Endothelial cell of umbilical vein (primary cell): Measurements from ENCODE around the gene AZGP1. TPM values are rescaled to one million over a fixed set of nuclear protein-coding genes. Genes with fewer than 3 reads are reported as not detected.

ENCODE experiments used
- BruUV-seq: library from RNA; stranded (reverse); fragments of 400-500 nt; replicated peaks from 2 replicates; lab custom pipeline; 2021; lab: Mats Ljungman, UMichigan
- CTCF ChIA-PET: fragments of 300-600, 350-600 bp; sonication (Branson Sonifier 250); formaldehyde crosslinking; loops from one replicate; lab custom pipeline; 2021; ENCODE audit warnings: antibody characterized with exemption, inconsistent platforms; lab: Charles Lee
- POLR2A ChIA-PET: fragments of 300-600, 350-600 bp; sonication (Branson Sonifier 250); formaldehyde crosslinking; loops from one replicate; lab custom pipeline; 2021; ENCODE audit warnings: antibody characterized with exemption, inconsistent platforms; lab: Charles Lee
- DNase-seq: peaks from one replicate; pipeline ENCODE4 v3.0.0-alpha.2; 2011; ENCODE audit warnings: low read depth, low spot score
- FAIRE-seq: peaks from 2 replicates; lab custom pipeline; 2011; peaks lifted over from hg19 to GRCh38; lab: Jason Lieb, UNC
- H2AFZ ChIP-seq: 2 replicates; pipeline ENCODE4 v1.6.0; 2012; ENCODE audit warnings: low read depth, low read length, control low read depth, inconsistent platforms
- H3K27ac ChIP-seq: 2 replicates; pipeline ENCODE4 v1.5.1; 2011; ENCODE audit warnings: low read depth, mild to moderate bottlenecking, control low read depth, low read length, moderate library complexity; ENCODE audit not compliant: insufficient read depth
- H3K27me3 ChIP-seq, 2 experiments: 2 replicates each; pipeline versions ENCODE4 v1.6.0 to v1.6.1; 2011; ENCODE audit warnings: low read length in 2 of 2, mixed read lengths in 1 of 2; ENCODE audit not compliant: control insufficient read depth in 2 of 2, insufficient read depth in 2 of 2
- H3K36me3 ChIP-seq, 2 experiments: 2 replicates in 1 of 2; 3 replicates in 1 of 2; pipeline ENCODE4 v1.5.1; 2011; ENCODE audit warnings: low read length in 2 of 2, mild to moderate bottlenecking in 1 of 2, moderate library complexity in 1 of 2; ENCODE audit not compliant: control insufficient read depth in 2 of 2, insufficient read depth in 2 of 2; ENCODE audit errors: extremely low read depth in 1 of 2
- H3K4me1 ChIP-seq: 3 replicates; pipeline ENCODE4 v1.5.1; 2011; ENCODE audit warnings: mild to moderate bottlenecking, low read length; ENCODE audit not compliant: control insufficient read depth, insufficient read depth; ENCODE audit errors: extremely low read depth
- H3K4me2 ChIP-seq: 2 replicates; pipeline ENCODE4 v1.6.1; 2011; ENCODE audit warnings: low read length, control low read depth, mixed read lengths; ENCODE audit not compliant: insufficient read depth
- H3K4me3 ChIP-seq, 3 experiments: fragments of 200-600 bp in 1 of 3; sonication (generic), shearing (Covaris generic) in 1 of 3; replicated peaks in 1 of 3; 2 replicates each; pipeline ENCODE4 v1.5.1; 2011 to 2016; ENCODE audit warnings: control low read depth in 3 of 3, low read length in 3 of 3, mild to moderate bottlenecking in 2 of 3, inconsistent platforms in 1 of 3, low read depth in 1 of 3, moderate library complexity in 1 of 3; ENCODE audit not compliant: insufficient read depth in 1 of 3
- H3K79me2 ChIP-seq: 2 replicates; pipeline ENCODE4 v1.6.0; 2012; ENCODE audit warnings: low read length, inconsistent platforms; ENCODE audit not compliant: control insufficient read depth, insufficient read depth
- H3K9ac ChIP-seq: replicated peaks from 2 replicates; pipeline ENCODE3; 2011; ENCODE audit warnings: low read length, control low read depth; ENCODE audit not compliant: insufficient read depth; ENCODE audit errors: extremely low read depth
- H3K9me1 ChIP-seq: replicated peaks from 3 replicates; pipeline ENCODE4 v1.6.0; 2011; ENCODE audit warnings: mild to moderate bottlenecking, low read length; ENCODE audit not compliant: control insufficient read depth, insufficient read depth; ENCODE audit errors: extremely low read depth
- H3K9me3 ChIP-seq: replicated peaks from 2 replicates; pipeline ENCODE4 v1.5.1; 2012; ENCODE audit warnings: low read length, inconsistent platforms; ENCODE audit not compliant: control insufficient read depth, insufficient read depth
- H4K20me1 ChIP-seq: replicated peaks from 2 replicates; pipeline ENCODE3; 2011; ENCODE audit warnings: mild to moderate bottlenecking, low read length; ENCODE audit not compliant: control insufficient read depth, insufficient read depth; ENCODE audit errors: extremely low read depth
- EZH2 ChIP-seq: IDR thresholded peaks from 2 replicates; pipeline ENCODE4 v1.6.1; 2012; ENCODE audit warnings: borderline replicate concordance, low read depth, mild to moderate bottlenecking, moderate library complexity, low read length, inconsistent platforms; ENCODE audit not compliant: severe bottlenecking
- FOS ChIP-seq: IDR thresholded peaks from 2 replicates; pipeline ENCODE4 v1.6.1; 2011; ENCODE audit warnings: mild to moderate bottlenecking, low read length, moderate library complexity, borderline replicate concordance; ENCODE audit not compliant: insufficient read depth
- GATA2 ChIP-seq: IDR thresholded peaks from 2 replicates; pipeline ENCODE4 v1.7.0; 2011; ENCODE audit warnings: low read depth, mild to moderate bottlenecking, moderate library complexity, mixed read lengths, low read length; ENCODE audit not compliant: insufficient read length, insufficient read depth
- JUN ChIP-seq: IDR thresholded peaks from 2 replicates; pipeline ENCODE4 v1.6.1; 2011; ENCODE audit warnings: borderline replicate concordance, low read depth; ENCODE audit not compliant: insufficient read length, insufficient read depth
- MYC ChIP-seq: IDR thresholded peaks from one replicate; pipeline ENCODE4 v1.6.1; 2011; ENCODE audit warnings: mild to moderate bottlenecking, low read depth, low read length
- POLR2A ChIP-seq: IDR thresholded peaks from 2 replicates; pipeline ENCODE4 v1.6.1; 2012; ENCODE audit warnings: low read depth, mild to moderate bottlenecking, control low read depth, low read length
- dilution Hi-C: fragments of 300-500 bp; cut with MboI; formaldehyde crosslinking; loops from one replicate; pipeline ENCODE4 v1.15.0; 2019; ENCODE audit warnings: low sequenced_read_pairs; ENCODE audit not compliant: extremely low pct_ligation_motif_present
- intact Hi-C: fragments of 100-400 bp; cut with micrococcal nuclease; formaldehyde crosslinking; loops from one replicate; pipeline ENCODE4 v1.10.0; 2022
- polyA plus RNA-seq, 4 experiments: library from polyadenylated mRNA; depleted of rRNA in 3 of 4; stranded (reverse) in 3 of 4; unstranded in 1 of 4; fragments of >200 nt; gene quantifications; 2 replicates each; pipeline versions ENCODE4 v1.2.1 to v1.2.3, GENCODE V29; 2011 to 2012; ENCODE audit warnings: missing spikeins in 1 of 4
- total RNA-seq: library from RNA; stranded (reverse); gene quantifications from 2 replicates; pipeline ENCODE4 v1.2.3, GENCODE V29; 2021
- TF ChIP-seq, protein P1 (sequence below): IDR thresholded peaks from 2 replicates; pipeline ENCODE4 v1.6.1; 2011; ENCODE audit not compliant: insufficient read depth, insufficient read length
- TF ChIP-seq, protein P2 (sequence below), 2 donors: IDR thresholded peaks; 1 replicate in 1 of 2; 2 replicates in 1 of 2; pipeline ENCODE4 v1.5.1; 2011; ENCODE audit warnings: low read length in 2 of 2, mild to moderate bottlenecking in 2 of 2, moderate library complexity in 2 of 2, control low read depth in 1 of 2, inconsistent platforms in 1 of 2, low read depth in 1 of 2; ENCODE audit not compliant: insufficient read depth in 1 of 2; ENCODE audit errors: extremely low read depth in 1 of 2

AZGP1 gene
- total and polyA plus RNA-seq, 2 donors (not counting 3 experiments of a cell fraction or from before 2014, with no cell fraction given), result not detected

DNA sequence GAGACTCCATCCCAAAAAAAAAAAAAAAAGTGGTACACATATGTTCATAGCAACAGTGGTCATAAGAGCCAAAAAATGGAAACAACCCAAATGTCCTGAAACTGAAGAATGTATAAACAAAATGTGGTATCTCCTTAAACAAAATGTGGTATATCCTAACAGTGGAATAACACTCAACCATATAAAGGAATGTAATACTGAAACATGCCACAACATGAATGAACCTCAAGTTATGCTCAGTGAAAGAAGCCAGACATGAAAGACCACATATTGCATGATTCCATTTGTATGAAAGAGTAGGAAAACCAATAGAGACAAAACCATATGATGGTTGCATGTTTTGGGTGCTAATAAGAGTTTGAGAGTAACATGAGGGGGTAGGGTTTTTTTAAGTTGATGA is 49.5 kb downstream of the AZGP1 start:
- Histone ChIP-seq H3K9me3 (no peaks in the 10 kb centered on the region), H3K4me2 (no peak overlapping the region), H3K4me3 (no peak overlapping the region), H3K9me1 (no peaks in the 10 kb centered on the region), H4K20me1 (no peaks in the 10 kb centered on the region), H3K4me1 (peaks cover 13% of the 10 kb centered on the region), H3K79me2 (no peaks in the 10 kb centered on the region), H3K36me3 (no peaks in the 10 kb centered on the region), H3K27ac (no peak overlapping the region), H2AFZ (no peak overlapping the region), H3K27me3 (peaks cover 10 to 21% of the 10 kb centered on the region in 2 experiments), H3K9ac (no peak overlapping the region)
- DNase-seq (no peak), FAIRE-seq (no peak)
- CTCF ChIA-PET, result no interaction called here
- no peak for TF ChIP-seq GATA2
- TF ChIP-seq, protein P1, sequence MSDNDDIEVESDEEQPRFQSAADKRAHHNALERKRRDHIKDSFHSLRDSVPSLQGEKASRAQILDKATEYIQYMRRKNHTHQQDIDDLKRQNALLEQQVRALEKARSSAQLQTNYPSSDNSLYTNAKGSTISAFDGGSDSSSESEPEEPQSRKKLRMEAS, result no peak
- TF ChIP-seq FOS, result no peak
- TF ChIP-seq, protein P2, sequence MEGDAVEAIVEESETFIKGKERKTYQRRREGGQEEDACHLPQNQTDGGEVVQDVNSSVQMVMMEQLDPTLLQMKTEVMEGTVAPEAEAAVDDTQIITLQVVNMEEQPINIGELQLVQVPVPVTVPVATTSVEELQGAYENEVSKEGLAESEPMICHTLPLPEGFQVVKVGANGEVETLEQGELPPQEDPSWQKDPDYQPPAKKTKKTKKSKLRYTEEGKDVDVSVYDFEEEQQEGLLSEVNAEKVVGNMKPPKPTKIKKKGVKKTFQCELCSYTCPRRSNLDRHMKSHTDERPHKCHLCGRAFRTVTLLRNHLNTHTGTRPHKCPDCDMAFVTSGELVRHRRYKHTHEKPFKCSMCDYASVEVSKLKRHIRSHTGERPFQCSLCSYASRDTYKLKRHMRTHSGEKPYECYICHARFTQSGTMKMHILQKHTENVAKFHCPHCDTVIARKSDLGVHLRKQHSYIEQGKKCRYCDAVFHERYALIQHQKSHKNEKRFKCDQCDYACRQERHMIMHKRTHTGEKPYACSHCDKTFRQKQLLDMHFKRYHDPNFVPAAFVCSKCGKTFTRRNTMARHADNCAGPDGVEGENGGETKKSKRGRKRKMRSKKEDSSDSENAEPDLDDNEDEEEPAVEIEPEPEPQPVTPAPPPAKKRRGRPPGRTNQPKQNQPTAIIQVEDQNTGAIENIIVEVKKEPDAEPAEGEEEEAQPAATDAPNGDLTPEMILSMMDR (IDR thresholded peaks at IDR 0.05; ENCODE audit: extremely low read depth in 1 of 2, insufficient read depth in 1 of 2, low read depth in 1 of 2, low read length in 2 of 2), result no peak
- TF ChIP-seq MYC, result no peak
- no peak for TF ChIP-seq JUN
- no peak for TF ChIP-seq POLR2A
- no peak for TF ChIP-seq EZH2
- POLR2A ChIA-PET, result no interaction called here
- dilution Hi-C loops (no loop called here), intact Hi-C loops (no loop called here)
- no TSS peak for BruUV-seq
